AG09309 (cell line): ENCODE measurements around the gene SYCP3.

Source experiments
- DNase-seq: peaks from one replicate; pipeline ENCODE4 v3.0.0-alpha.2; 2010; ENCODE audit warnings: low read depth
- H3K4me3 ChIP-seq: 2 replicates; pipeline ENCODE4 v1.5.1; 2011; ENCODE audit warnings: mild to moderate bottlenecking, low read depth, low read length, moderate library complexity; ENCODE audit not compliant: control insufficient read depth
- CTCF ChIP-seq: IDR thresholded peaks from 2 replicates; pipeline ENCODE4 v1.5.1; 2011; ENCODE audit warnings: mild to moderate bottlenecking, low read depth, low read length, inconsistent platforms; ENCODE audit not compliant: insufficient read depth, control insufficient read depth; ENCODE audit errors: missing control alignments

The SYCP3 gene

DNA sequence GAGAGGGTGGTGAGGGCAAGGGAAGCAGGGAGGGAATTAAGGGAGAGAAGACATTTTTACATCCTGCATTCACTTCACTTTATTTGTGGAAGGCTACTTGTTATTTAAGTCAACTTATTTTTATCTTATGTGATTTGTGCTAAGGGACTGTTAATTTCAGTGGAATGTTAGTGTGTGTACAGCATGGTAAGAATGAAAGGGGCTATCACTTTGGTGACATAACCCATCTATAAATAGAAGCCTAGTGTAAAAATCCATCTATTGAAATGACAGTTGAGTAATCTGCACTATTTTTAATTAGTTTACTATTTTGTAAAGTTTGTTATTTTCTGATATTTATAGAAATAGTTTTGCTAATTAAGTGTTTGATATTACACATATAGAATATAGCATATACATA is 58.6 kb downstream of the SYCP3 start:
- no peak for DNase-seq
- TF ChIP-seq CTCF = no peak
- H3K4me3 ChIP-seq = no peak overlapping the region

DNA sequence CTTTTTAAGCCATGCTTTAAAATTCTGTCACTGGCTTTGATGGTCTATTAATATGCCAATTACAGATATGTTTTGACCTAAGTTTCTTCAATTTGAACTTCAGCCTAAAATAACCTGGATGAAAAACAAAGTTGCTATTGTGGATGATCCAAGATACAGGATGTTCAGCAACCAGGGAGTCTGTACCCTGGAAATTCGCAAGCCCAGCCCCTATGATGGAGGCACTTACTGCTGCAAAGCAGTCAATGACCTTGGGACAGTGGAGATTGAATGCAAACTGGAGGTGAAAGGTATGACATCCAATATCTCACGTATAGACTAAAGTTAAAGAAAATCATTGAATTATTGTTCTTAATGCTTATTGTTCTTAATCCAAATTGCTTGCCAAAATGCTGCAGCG is 59.0 kb downstream of the SYCP3 start:
- TF ChIP-seq CTCF = no peak
- H3K4me3 ChIP-seq = no peak overlapping the region
- no peak for DNase-seq
